GM19099 (cell line): ENCODE measurements around the gene GTSE1.

Experiments used
- POLR2A ChIP-seq: IDR thresholded peaks from 3 replicates; pipeline ENCODE4 v1.6.1; 2011; ENCODE audit warnings: low read depth; ENCODE audit not compliant: insufficient read length; ENCODE audit errors: extremely low read depth

The GTSE1 gene

GRCh38 chr22:46368871-46369715 is 72.4 kb downstream of the GTSE1 start:
- TF ChIP-seq POLR2A, result no peak

GRCh38 chr22:46369716-46370583 is 73.3 kb downstream of the GTSE1 start:
- TF ChIP-seq POLR2A, result no peak

- TF ChIP-seq POLR2A, result no peak
Observed at GRCh38 chr22:46370584-46371291, 74.1 kb downstream of the GTSE1 start.

GRCh38 chr22:46371623-46372226 is 75.1 kb downstream of the GTSE1 start:
- TF ChIP-seq POLR2A, result no peak

- TF ChIP-seq POLR2A, result no peak
Observed at GRCh38 chr22:46372686-46373085, 76.0 kb downstream of the GTSE1 start.

GRCh38 chr22:46373159-46373558 is 76.5 kb downstream of the GTSE1 start:
- no peak for TF ChIP-seq POLR2A

GRCh38 chr22:46373921-46374662 is 77.4 kb downstream of the GTSE1 start:
- TF ChIP-seq POLR2A, result no peak

- no peak for TF ChIP-seq POLR2A
Observed at GRCh38 chr22:46374663-46375474, 78.2 kb downstream of the GTSE1 start.

- TF ChIP-seq POLR2A, result no peak
Observed at GRCh38 chr22:46376111-46376510, 79.4 kb downstream of the GTSE1 start.

GRCh38 chr22:46376908-46377524 is 80.3 kb downstream of the GTSE1 start:
- TF ChIP-seq POLR2A, result no peak

- TF ChIP-seq POLR2A, result no peak
Observed at GRCh38 chr22:46377525-46378425, 81.1 kb downstream of the GTSE1 start.
